Measurements from ENCODE around the gene TGIF2.
A peak's percentile ranks its signal among the peaks of the same experiment; 100 is the strongest.
"Not testable (repeated sequence)": the region's sequence is repeated elsewhere in the genome, so short reads cannot be mapped to it uniquely, and the experiment has no call there.

Gene TGIF2

GRCh38 chr20:36579996-36580545 lies 6.7 kb downstream of the TGIF2 start:
- DNase-seq = no peak

GRCh38 chr20:36582322-36582721 lies 8.9 kb downstream of the TGIF2 start:
- peak; percentile 11 for DNase-seq

- DNase-seq = no peak
Observed at GRCh38 chr20:36582821-36583220, 9.4 kb downstream of the TGIF2 start.

GRCh38 chr20:36584018-36584481 lies 10.7 kb downstream of the TGIF2 start:
- no peak for DNase-seq

GRCh38 chr20:36585410-36586125 lies 12.2 kb downstream of the TGIF2 start:
- no peak for DNase-seq

GRCh38 chr20:36587388-36588070 lies 14.1 kb downstream of the TGIF2 start:
- no peak for DNase-seq

GRCh38 chr20:36591281-36591680 lies 17.9 kb downstream of the TGIF2 start:
- DNase-seq = no peak

- DNase-seq = peak; percentile 60
Observed at GRCh38 chr20:36591854-36592641, 18.7 kb downstream of the TGIF2 start.

GRCh38 chr20:36593347-36593929 lies 20.0 kb downstream of the TGIF2 start:
- no peak for DNase-seq

- DNase-seq = no peak
Observed at GRCh38 chr20:36599912-36600345, 26.5 kb downstream of the TGIF2 start.

- DNase-seq = no peak
Observed at GRCh38 chr20:36601540-36601939, 28.1 kb downstream of the TGIF2 start.

- DNase-seq = peak; percentile 53
Observed at GRCh38 chr20:36604952-36605398, 31.6 kb downstream of the TGIF2 start.

- peak; percentile 99 for DNase-seq
Observed at GRCh38 chr20:36605399-36606157, 32.2 kb downstream of the TGIF2 start, which contains the start of gene RAB5IF. TSS of gene RAB5IF (plus strand) at chr20:36605779. CDS start at chr20:36605952, 173 bp downstream.

- DNase-seq = peak; percentile 18
Observed at GRCh38 chr20:36606158-36607066, 33.0 kb downstream of the TGIF2 start.

GRCh38 chr20:36607586-36608387 lies 34.4 kb downstream of the TGIF2 start:
- DNase-seq = no peak

- not testable (repeated sequence) for DNase-seq
Observed at GRCh38 chr20:36608388-36608728, 35.0 kb downstream of the TGIF2 start.

- DNase-seq = no peak
Observed at GRCh38 chr20:36611625-36612024, 38.2 kb downstream of the TGIF2 start.

- DNase-seq = no peak
Observed at GRCh38 chr20:36613974-36614373, 40.6 kb downstream of the TGIF2 start.

GRCh38 chr20:36614781-36615557 lies 41.6 kb downstream of the TGIF2 start:
- no peak for DNase-seq
